Stimulated activated CD4-positive, alpha-beta T cell treated with anti-CD3 and anti-CD28 coated beads, TNF-alpha, amount 100 ng/mL, for 24 hours (primary cell): ENCODE data around the gene GNG8.

Experiments used
- DNase-seq, 3 experiments: peaks; one replicate each; pipeline ENCODE4 v3.0.0-alpha.2; 2020; ENCODE audit warnings: low read depth in 3 of 3

Gene GNG8

GRCh38 chr19:46602392-46603194 is 33.4 kb downstream of the GNG8 start:
- DNase-seq: peak in 2 of 3 experiments; percentile 55 to 68

GRCh38 chr19:46601318-46602224 is 34.4 kb downstream of the GNG8 start, which contains the start of gene CALM3:
CALM3 (plus strand) TSS chr19:46601330; CDS start chr19:46601435, 105 bp downstream.
- DNase-seq: no peak

GRCh38 chr19:46600384-46601317 is 35.4 kb downstream of the GNG8 start:
- DNase-seq: peak; percentile 93 to 97 (median 96)

GRCh38 chr19:46599716-46600373 is 36.2 kb downstream of the GNG8 start:
- DNase-seq: no peak

GRCh38 chr19:46598372-46598917 is 37.6 kb downstream of the GNG8 start:
- no peak for DNase-seq

GRCh38 chr19:46596008-46596407 is 40.0 kb downstream of the GNG8 start:
- DNase-seq: no peak

- no peak for DNase-seq
Measured at GRCh38 chr19:46591870-46592269, 44.1 kb downstream of the GNG8 start.

- DNase-seq: no peak
Measured at GRCh38 chr19:46591254-46591653, 44.7 kb downstream of the GNG8 start.

- no peak for DNase-seq
Measured at GRCh38 chr19:46587861-46588260, 48.1 kb downstream of the GNG8 start.

- DNase-seq: no peak
Measured at GRCh38 chr19:46586294-46586693, 49.7 kb downstream of the GNG8 start.

- no peak for DNase-seq
Measured at GRCh38 chr19:46585539-46585938, 50.5 kb downstream of the GNG8 start.
